Right lobe of liver (tissue), 6 donors: ENCODE measurements around the gene ZNF319. TPM values are rescaled to one million over a fixed set of nuclear protein-coding genes. Genes with fewer than 3 reads are reported as not detected.

Experiments used
- ATAC-seq, 4 donors: fragments of 200-7000 bp; cut with Tn5 transposase; one replicate each; pipeline ENCODE4 v1.9.1; 2020; ENCODE audit warnings: mild to moderate bottlenecking in 4 of 4, moderate library complexity in 4 of 4
- DNase-seq, 3 donors: peaks; one replicate each; pipeline ENCODE4 v3.0.0-alpha.2; 2020
- H3K27ac ChIP-seq, 3 donors: fragments of 200-600 bp; one replicate each; pipeline ENCODE4 v1.8.0; 2022
- H3K27me3 ChIP-seq, 2 donors: fragments of 200-600 bp; one replicate each; pipeline ENCODE4 v1.8.0; 2022
- H3K36me3 ChIP-seq, 4 donors: fragments of 200-600 bp; sonication (generic) in 1 of 4; one replicate each; pipeline versions ENCODE4 v1.5.1 to v1.8.0; 2017 to 2022; ENCODE audit warnings: control low read depth in 1 of 4
- H3K4me1 ChIP-seq, 4 donors: fragments of 200-600 bp; sonication (generic) in 1 of 4; one replicate each; pipeline versions ENCODE4 v1.5.1 to v1.8.0; 2017 to 2022; ENCODE audit warnings: control low read depth in 1 of 4
- H3K4me3 ChIP-seq, 3 donors: fragments of 200-600 bp; one replicate each; pipeline ENCODE4 v1.8.0; 2022
- H3K9me3 ChIP-seq, 4 donors: fragments of 200-600 bp; sonication (generic) in 1 of 4; one replicate each; pipeline versions ENCODE4 v1.5.1 to v1.8.0; 2017 to 2022; ENCODE audit warnings: control low read depth in 1 of 4
- POLR2A ChIP-seq: fragments of 450-650 bp; IDR thresholded peaks from one replicate; pipeline ENCODE4 v1.6.1; 2017; ENCODE audit warnings: antibody characterized with exemption, mild to moderate bottlenecking
- WGBS: methylation state at CpG from one replicate; pipeline ENCODE4 v1.1.6; 2018; ENCODE audit warnings: low coverage, low lambda C conversion rate; ENCODE audit not compliant: insufficient coverage; ENCODE audit errors: missing lambda C conversion rate; 5-methylcytosine and 5-hydroxymethylcytosine counted together
- intact Hi-C, 2 donors: fragments of 100-400 bp; cut with DNase I; formaldehyde crosslinking; loops; one replicate each; pipeline versions ENCODE4 v1.11.2 to v1.14.1; 2022
- total RNA-seq, 6 experiments: library from RNA; depleted of rRNA in 2 of 6; stranded (reverse); fragments of >200 nt in 2 of 6; fragmentation: NEBNext Ultra II Directional in 3 of 6; extraction: Animal tissue kit (Norgen Biotek cat#: 25700) in 3 of 6; gene quantifications; one replicate each; pipeline versions ENCODE4 v1.1.0 to v1.2.4, GENCODE V29; 2016 to 2023
- TF ChIP-seq, protein P1 (sequence below), 4 donors: fragments of 200-600 bp in 3 of 4; fragments of 450-650 bp in 1 of 4; IDR thresholded peaks; one replicate each; pipeline versions ENCODE4 v1.5.1 to v1.8.0; 2016 to 2022; ENCODE audit warnings: antibody characterized with exemption in 4 of 4, mild to moderate bottlenecking in 2 of 4
- donor health status: DM: no; HTN: yes; CAD: no.
- donor health status: DM: no; HTN: no; CAD: no.
- donor health status: DM: no; HTN: no; CAD: no.
- donor health status: DM: no; HTN: yes; CAD: no.
- donor health status: DM: no; HTN: yes; CAD: no.

The ZNF319 gene
- total RNA-seq, 6 experiments from 2014 or later = 2.5 to 4.9 (median 3.4) TPM

DNA sequence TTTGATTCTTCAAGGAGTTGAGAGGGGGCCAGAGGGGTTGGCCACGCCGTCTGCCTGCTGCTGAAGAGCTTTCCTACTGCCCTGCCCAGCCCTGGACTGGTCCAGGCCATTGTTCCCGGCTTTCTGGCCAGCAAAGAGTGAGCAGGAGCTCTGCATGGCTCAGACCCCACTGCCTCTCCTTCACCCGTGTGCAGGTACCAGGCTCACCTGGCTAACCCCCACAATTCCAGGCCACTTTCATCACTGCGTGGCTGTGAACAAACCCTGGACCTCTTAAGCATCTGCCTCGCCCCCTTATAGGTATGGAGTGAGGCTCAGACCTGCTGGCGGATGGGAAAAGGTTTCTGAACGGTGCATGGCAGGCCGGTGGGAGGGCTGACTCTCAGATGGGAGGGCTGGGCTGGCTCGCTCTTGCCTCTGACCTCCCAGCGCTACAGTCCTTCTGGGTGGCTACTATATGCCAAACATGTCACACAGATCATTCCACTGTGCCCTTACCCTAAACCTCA is 8.9 kb downstream of the ZNF319 start:
- no peak for ATAC-seq
- Histone ChIP-seq H3K36me3 (peaks cover 0 to 5% (median 0%) of the 10 kb centered on the region in 4 donors), H3K27me3 (no peaks in the 10 kb centered on the region), H3K4me3 (no peak overlapping the region), H3K4me1 (no peaks in the 10 kb centered on the region), H3K9me3 (no peaks in the 10 kb centered on the region), H3K27ac (no peak overlapping the region)
- TF ChIP-seq, protein P1, sequence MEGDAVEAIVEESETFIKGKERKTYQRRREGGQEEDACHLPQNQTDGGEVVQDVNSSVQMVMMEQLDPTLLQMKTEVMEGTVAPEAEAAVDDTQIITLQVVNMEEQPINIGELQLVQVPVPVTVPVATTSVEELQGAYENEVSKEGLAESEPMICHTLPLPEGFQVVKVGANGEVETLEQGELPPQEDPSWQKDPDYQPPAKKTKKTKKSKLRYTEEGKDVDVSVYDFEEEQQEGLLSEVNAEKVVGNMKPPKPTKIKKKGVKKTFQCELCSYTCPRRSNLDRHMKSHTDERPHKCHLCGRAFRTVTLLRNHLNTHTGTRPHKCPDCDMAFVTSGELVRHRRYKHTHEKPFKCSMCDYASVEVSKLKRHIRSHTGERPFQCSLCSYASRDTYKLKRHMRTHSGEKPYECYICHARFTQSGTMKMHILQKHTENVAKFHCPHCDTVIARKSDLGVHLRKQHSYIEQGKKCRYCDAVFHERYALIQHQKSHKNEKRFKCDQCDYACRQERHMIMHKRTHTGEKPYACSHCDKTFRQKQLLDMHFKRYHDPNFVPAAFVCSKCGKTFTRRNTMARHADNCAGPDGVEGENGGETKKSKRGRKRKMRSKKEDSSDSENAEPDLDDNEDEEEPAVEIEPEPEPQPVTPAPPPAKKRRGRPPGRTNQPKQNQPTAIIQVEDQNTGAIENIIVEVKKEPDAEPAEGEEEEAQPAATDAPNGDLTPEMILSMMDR (IDR thresholded peaks at IDR 0.05) = no peak
- TF ChIP-seq POLR2A = no peak
- DNase-seq = peak in 1 of 3 donors; percentile 27
- 58% methylated on average over 3 of the region's 11 CpGs for WGBS
- intact Hi-C loops = no loop called here

- WGBS = no CpG with 5 or more reads among the region's 1 CpG
- TF ChIP-seq, protein P1 (IDR thresholded peaks at IDR 0.05) = no peak
- no peak for TF ChIP-seq POLR2A
- H3K4me1 ChIP-seq = peaks cover 0 to 6% (median 0%) of the 10 kb centered on the region in 4 donors
- no peak overlapping the region for H3K4me3 ChIP-seq
- peaks cover 0 to 6% of the 10 kb centered on the region in 2 donors for H3K27me3 ChIP-seq
- H3K9me3 ChIP-seq = no peaks in the 10 kb centered on the region
- H3K36me3 ChIP-seq = no peaks in the 10 kb centered on the region
- intact Hi-C loops = no loop called here
- DNase-seq = peak in 1 of 3 donors; percentile 30
- H3K27ac ChIP-seq = no peak overlapping the region
- ATAC-seq = no peak
Measured at GRCh38 chr16:57988929-57989328, 11.5 kb downstream of the ZNF319 start.

- no peak for TF ChIP-seq POLR2A
- TF ChIP-seq, protein P1 (IDR thresholded peaks at IDR 0.05) = no peak
- DNase-seq (peak in 1 of 3 donors; percentile 18), ATAC-seq (no peak)
- H3K4me3 ChIP-seq = no peak overlapping the region
- intact Hi-C loops = no loop called here
- H3K36me3 ChIP-seq = no peaks in the 10 kb centered on the region
- no peaks in the 10 kb centered on the region for H3K9me3 ChIP-seq
- peaks cover 0 to 6% (median 0%) of the 10 kb centered on the region in 4 donors for H3K4me1 ChIP-seq
- peaks cover 0 to 6% of the 10 kb centered on the region in 2 donors for H3K27me3 ChIP-seq
- WGBS = 100% methylated on average over 3 of the region's 8 CpGs
- H3K27ac ChIP-seq = no peak overlapping the region
Measured at GRCh38 chr16:57987441-57988177, 12.9 kb downstream of the ZNF319 start.

GRCh38 chr16:57986196-57986595 is 14.3 kb downstream of the ZNF319 start:
- ATAC-seq (no peak), DNase-seq (no peak)
- Histone ChIP-seq H3K9me3 (no peaks in the 10 kb centered on the region), H3K27ac (no peak overlapping the region), H3K4me3 (no peak overlapping the region), H3K36me3 (no peaks in the 10 kb centered on the region), H3K4me1 (peaks cover 0 to 6% (median 0%) of the 10 kb centered on the region in 4 donors), H3K27me3 (peaks cover 0 to 6% of the 10 kb centered on the region in 2 donors)
- TF ChIP-seq, protein P1 (IDR thresholded peaks at IDR 0.05) = no peak
- TF ChIP-seq POLR2A = no peak
- intact Hi-C loops = no loop called here
- 61% methylated on average over 8 of the region's 9 CpGs for WGBS
